Epithelial cell of proximal tubule (primary cell): ENCODE results near the gene IL15RA. TPM values are rescaled to one million over a fixed set of nuclear protein-coding genes. Genes with fewer than 3 reads are reported as not detected.

Source experiments
- DNase-seq: peaks from one replicate; pipeline ENCODE4 v3.0.0-alpha.2; 2011; ENCODE audit warnings: low read depth
- H3K4me3 ChIP-seq: 2 replicates; pipeline ENCODE4 v1.5.1; 2011; ENCODE audit warnings: low read depth, mild to moderate bottlenecking, low read length
- total RNA-seq: library from RNA; depleted of rRNA; stranded (reverse); fragments of >200 nt; gene quantifications from 2 replicates; pipeline ENCODE4 v1.2.3, GENCODE V29; 2015
- TF ChIP-seq, protein P1 (sequence below): conservative IDR thresholded peaks from 2 replicates; pipeline ENCODE4 v1.5.1; 2012; ENCODE audit warnings: low read depth, mild to moderate bottlenecking, low read length

IL15RA gene
- total RNA-seq = 12.5 and 24.5 TPM in 2 replicates

DNA sequence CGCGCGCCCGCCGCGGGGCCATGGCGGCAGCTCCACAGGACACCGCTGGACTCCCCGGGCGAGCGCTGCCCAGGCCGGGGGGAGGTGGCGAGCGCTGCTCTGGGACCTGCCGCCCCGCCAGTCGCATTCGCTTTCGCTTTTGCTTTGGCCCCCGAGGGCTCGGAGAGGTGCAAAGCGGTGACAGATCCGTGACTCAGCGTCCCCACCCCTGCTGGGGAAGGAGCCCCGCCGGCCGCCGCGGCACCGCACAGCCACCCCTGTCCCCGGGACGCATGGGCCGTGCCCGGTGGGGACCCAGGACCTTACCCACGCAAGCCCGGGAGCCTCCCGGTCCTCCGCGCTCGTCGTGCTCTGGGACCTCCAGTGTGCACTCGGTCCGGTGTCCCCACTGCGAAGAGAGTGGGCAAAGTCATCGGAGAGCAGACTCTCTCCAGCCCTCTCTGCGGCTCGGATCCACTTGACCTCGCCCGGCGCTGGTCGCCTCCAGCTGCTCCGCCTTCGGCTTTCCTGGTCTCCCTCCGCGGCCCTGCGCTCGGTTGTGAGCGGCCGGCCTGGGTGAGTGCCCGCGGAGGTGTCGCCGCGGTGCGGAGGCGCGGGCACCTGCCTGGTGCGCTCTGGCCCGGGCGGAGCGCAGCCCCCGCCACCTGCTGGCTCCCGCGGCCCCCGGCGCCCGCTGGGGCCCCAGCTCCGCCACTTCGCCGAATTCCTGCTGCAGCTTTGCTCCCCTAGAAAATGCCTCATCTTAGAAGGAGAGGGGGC, at the start of gene IL15RA:
IL15RA (minus strand) TSS at position 73 of the 759 bp plus-strand sequence; CDS start at position 22, 51 bp downstream.
- TF ChIP-seq, protein P1, sequence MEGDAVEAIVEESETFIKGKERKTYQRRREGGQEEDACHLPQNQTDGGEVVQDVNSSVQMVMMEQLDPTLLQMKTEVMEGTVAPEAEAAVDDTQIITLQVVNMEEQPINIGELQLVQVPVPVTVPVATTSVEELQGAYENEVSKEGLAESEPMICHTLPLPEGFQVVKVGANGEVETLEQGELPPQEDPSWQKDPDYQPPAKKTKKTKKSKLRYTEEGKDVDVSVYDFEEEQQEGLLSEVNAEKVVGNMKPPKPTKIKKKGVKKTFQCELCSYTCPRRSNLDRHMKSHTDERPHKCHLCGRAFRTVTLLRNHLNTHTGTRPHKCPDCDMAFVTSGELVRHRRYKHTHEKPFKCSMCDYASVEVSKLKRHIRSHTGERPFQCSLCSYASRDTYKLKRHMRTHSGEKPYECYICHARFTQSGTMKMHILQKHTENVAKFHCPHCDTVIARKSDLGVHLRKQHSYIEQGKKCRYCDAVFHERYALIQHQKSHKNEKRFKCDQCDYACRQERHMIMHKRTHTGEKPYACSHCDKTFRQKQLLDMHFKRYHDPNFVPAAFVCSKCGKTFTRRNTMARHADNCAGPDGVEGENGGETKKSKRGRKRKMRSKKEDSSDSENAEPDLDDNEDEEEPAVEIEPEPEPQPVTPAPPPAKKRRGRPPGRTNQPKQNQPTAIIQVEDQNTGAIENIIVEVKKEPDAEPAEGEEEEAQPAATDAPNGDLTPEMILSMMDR = no peak
- no peak for DNase-seq
- peak within 1 kb of the TSS; percentile 93 for H3K4me3 ChIP-seq

DNA sequence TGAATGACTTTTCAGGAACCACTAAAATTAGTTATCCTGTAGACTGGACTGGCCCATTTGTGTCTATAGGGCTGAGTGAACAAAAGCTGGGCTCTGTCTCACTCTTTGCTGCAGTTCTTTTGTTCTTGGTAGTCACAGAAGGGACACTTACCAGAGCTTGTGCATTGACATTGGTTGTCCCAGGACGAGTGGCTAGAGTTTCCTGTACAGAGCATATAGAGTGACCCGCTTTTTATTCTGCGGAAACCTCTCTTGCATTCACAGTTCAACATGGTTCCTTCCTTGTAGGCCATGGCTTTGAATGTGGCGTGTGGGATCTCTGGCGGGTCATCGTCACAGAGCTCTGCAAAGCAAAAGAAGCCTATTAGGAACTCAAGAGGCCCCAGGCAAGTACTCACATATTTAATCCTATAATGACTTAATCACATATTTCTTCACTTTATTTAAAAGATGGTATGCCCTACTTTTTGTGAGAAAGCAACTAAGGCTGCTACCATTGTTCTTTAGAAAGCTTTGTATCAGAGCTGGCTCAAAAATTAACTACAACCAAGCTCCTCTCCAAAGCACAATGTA, 48.4 kb upstream of the IL15RA start:
- no peak for DNase-seq
- H3K4me3 ChIP-seq = no peak overlapping the region
- TF ChIP-seq, protein P1 = no peak

- TF ChIP-seq, protein P1 = no peak
- no peak overlapping the region for H3K4me3 ChIP-seq
- no peak for DNase-seq
These were observed 47.0 kb upstream of the IL15RA start for GRCh38 chr10:6024334-6024682.

- no peak overlapping the region for H3K4me3 ChIP-seq
- TF ChIP-seq, protein P1 = no peak
- DNase-seq = no peak
These were observed 46.5 kb upstream of the IL15RA start for GRCh38 chr10:6023661-6024333.

- TF ChIP-seq, protein P1 = no peak
- no peak overlapping the region for H3K4me3 ChIP-seq
- DNase-seq = no peak
These were observed 45.3 kb upstream of the IL15RA start for GRCh38 chr10:6022660-6023059.

- DNase-seq = no peak
- TF ChIP-seq, protein P1 = no peak
- H3K4me3 ChIP-seq = no peak overlapping the region
These were observed 43.5 kb upstream of the IL15RA start for GRCh38 chr10:6020826-6021225.
